Karpas-422 (cell line): ENCODE results near the gene EN2. TPM values are rescaled to one million over a fixed set of nuclear protein-coding genes. Genes with fewer than 3 reads are reported as not detected.

ENCODE experiments used
- DNase-seq: peaks from one replicate; pipeline ENCODE4 v3.0.0-alpha.2; 2015
- H2AFZ ChIP-seq: fragments of 200-600 bp; sonication (generic); 2 replicates; pipeline ENCODE4 v1.6.1; 2014; ENCODE audit warnings: antibody characterized with exemption, low read length, mixed read lengths
- H3K27ac ChIP-seq: fragments of 200-600 bp; sonication (generic); 2 replicates; pipeline ENCODE4 v1.5.1; 2014; ENCODE audit warnings: mild to moderate bottlenecking, low read length, moderate library complexity
- H3K27me3 ChIP-seq: fragments of 200-600 bp; sonication (generic); 2 replicates; pipeline ENCODE4 v1.6.1; 2014; ENCODE audit warnings: low read length, mixed read lengths
- H3K36me3 ChIP-seq: fragments of 200-600 bp; sonication (generic); 2 replicates; pipeline ENCODE4 v1.6.1; 2014; ENCODE audit warnings: low read length, mixed read lengths; ENCODE audit not compliant: insufficient read depth
- H3K4me1 ChIP-seq: fragments of 200-600 bp; sonication (generic); 2 replicates; pipeline ENCODE4 v1.6.1; 2014; ENCODE audit warnings: mild to moderate bottlenecking, low read length, mixed read lengths
- H3K4me2 ChIP-seq: fragments of 200-600 bp; sonication (generic); 2 replicates; pipeline ENCODE4 v1.6.1; 2014; ENCODE audit warnings: low read length, low read depth, mild to moderate bottlenecking; ENCODE audit not compliant: poor library complexity, severe bottlenecking
- H3K4me3 ChIP-seq: fragments of 200-600 bp; sonication (generic); 2 replicates; pipeline ENCODE4 v1.5.1; 2014; ENCODE audit warnings: mild to moderate bottlenecking, antibody characterized with exemption, low read length, mixed read lengths
- H3K79me2 ChIP-seq: fragments of 200-600 bp; sonication (generic); 2 replicates; pipeline ENCODE4 v1.6.1; 2014; ENCODE audit warnings: mild to moderate bottlenecking, low read length, mixed read lengths
- H3K9ac ChIP-seq: fragments of 200-600 bp; sonication (generic); 2 replicates; pipeline ENCODE4 v1.6.0; 2014; ENCODE audit warnings: low read length
- H3K9me2 ChIP-seq: fragments of 200-600 bp; sonication (generic), shearing (Covaris generic); replicated peaks from 2 replicates; pipeline ENCODE4 v1.6.0; 2014; ENCODE audit warnings: mild to moderate bottlenecking, low read length, moderate library complexity; ENCODE audit not compliant: insufficient read depth
- H3K9me3 ChIP-seq: fragments of 300-700, 200-600 bp; sonication (generic); 2 replicates; pipeline ENCODE4 v1.6.1; 2014; ENCODE audit warnings: low read length, mixed read lengths
- H4K20me1 ChIP-seq: fragments of 200-600 bp; sonication (generic); 2 replicates; pipeline ENCODE4 v1.6.1; 2014; ENCODE audit warnings: mild to moderate bottlenecking, antibody characterized with exemption, low read length, low read depth; ENCODE audit not compliant: insufficient read depth
- total RNA-seq: library from RNA; depleted of rRNA; stranded (reverse); fragments of >200 nt; shearing (Covaris generic); gene quantifications from 2 replicates; pipeline ENCODE4 v1.2.3, GENCODE V29; 2014; ENCODE audit warnings: low replicate concordance

Gene EN2
- total RNA-seq, 1 experiment from 2014 or later = not detected

DNA sequence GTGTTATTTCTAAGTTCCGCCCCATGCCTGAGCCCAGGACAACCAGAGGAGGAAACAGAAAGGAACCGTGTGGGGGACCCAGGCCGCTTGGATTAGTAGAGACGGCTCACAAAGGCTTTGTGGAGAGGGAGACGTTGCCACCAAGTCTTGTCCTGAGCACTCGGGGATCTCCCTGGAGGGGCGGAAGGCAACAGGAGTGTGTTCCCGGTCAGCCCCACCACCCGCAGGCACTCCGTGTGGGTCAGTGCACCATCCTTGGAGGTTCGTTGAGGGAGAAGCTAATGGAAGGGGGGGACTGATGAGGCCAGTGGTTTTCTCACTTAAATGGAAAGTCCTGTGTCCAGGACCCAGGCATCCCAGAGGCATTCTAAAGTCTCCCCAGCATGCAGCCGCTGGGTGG is 26.7 kb upstream of the EN2 start:
- no peak overlapping the region for H3K27ac ChIP-seq
- H3K4me2 ChIP-seq = no peak overlapping the region
- no peak overlapping the region for H3K4me3 ChIP-seq
- no peaks in the 10 kb centered on the region for H3K36me3 ChIP-seq
- H4K20me1 ChIP-seq = no peaks in the 10 kb centered on the region
- no peak overlapping the region for H2AFZ ChIP-seq
- H3K27me3 ChIP-seq = no peaks in the 10 kb centered on the region
- H3K9me3 ChIP-seq = no peaks in the 10 kb centered on the region
- no peaks in the 10 kb centered on the region for H3K4me1 ChIP-seq
- H3K9me2 ChIP-seq = no peaks in the 10 kb centered on the region
- DNase-seq = no peak
- no peaks in the 10 kb centered on the region for H3K79me2 ChIP-seq
- no peak overlapping the region for H3K9ac ChIP-seq

DNA sequence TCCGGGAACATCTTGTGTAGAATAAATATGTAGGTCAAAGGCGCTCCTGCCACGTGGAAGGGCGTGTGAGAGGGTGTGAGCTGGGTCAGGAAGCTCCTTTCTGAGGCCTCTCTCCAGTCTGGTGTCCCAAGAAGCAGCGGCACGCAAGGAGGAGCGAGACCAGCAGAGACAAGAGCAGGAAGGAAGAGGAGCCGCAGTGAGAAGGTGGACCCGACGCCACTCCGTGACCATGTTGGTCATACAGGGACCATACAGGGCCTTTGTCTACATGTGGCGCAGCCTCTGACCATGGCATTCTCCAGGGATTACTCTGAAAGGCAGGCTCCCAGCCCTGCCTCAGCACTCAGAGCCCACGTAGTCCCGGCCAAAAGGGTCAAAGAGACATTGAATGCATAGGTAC is 26.2 kb upstream of the EN2 start:
- H3K36me3 ChIP-seq = no peaks in the 10 kb centered on the region
- no peaks in the 10 kb centered on the region for H3K79me2 ChIP-seq
- no peaks in the 10 kb centered on the region for H3K27me3 ChIP-seq
- no peaks in the 10 kb centered on the region for H3K9me2 ChIP-seq
- H3K27ac ChIP-seq = no peak overlapping the region
- no peak overlapping the region for H3K4me3 ChIP-seq
- H3K9ac ChIP-seq = no peak overlapping the region
- no peaks in the 10 kb centered on the region for H3K9me3 ChIP-seq
- H3K4me1 ChIP-seq = no peaks in the 10 kb centered on the region
- H3K4me2 ChIP-seq = no peak overlapping the region
- no peaks in the 10 kb centered on the region for H4K20me1 ChIP-seq
- H2AFZ ChIP-seq = no peak overlapping the region
- no peak for DNase-seq

DNA sequence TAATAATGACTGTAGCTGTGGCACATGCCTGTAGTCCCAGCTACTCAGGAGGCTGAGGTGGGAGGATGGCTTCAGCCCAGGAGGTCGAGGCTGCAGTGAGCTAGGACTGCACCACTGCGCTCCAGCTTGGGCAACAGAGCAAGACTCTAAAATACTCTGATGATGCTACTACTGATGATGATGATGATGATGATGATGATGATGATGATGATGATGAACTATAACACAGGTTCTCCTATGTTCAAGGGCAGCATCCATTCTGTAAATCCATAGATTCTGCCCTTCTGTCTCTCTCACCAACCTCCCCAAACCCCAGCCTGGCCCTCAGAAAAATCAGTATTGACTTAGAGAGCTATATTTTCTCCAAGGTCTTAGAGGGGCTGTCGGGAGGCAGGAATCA is 22.8 kb upstream of the EN2 start:
- H3K27ac ChIP-seq = no peak overlapping the region
- no peaks in the 10 kb centered on the region for H3K79me2 ChIP-seq
- no peaks in the 10 kb centered on the region for H3K27me3 ChIP-seq
- H3K4me1 ChIP-seq = no peaks in the 10 kb centered on the region
- H3K9me3 ChIP-seq = no peaks in the 10 kb centered on the region
- H2AFZ ChIP-seq = no peak overlapping the region
- H3K4me2 ChIP-seq = no peak overlapping the region
- DNase-seq = no peak
- H3K9me2 ChIP-seq = no peaks in the 10 kb centered on the region
- H3K36me3 ChIP-seq = no peaks in the 10 kb centered on the region
- no peak overlapping the region for H3K9ac ChIP-seq
- H4K20me1 ChIP-seq = no peaks in the 10 kb centered on the region
- no peak overlapping the region for H3K4me3 ChIP-seq

DNA sequence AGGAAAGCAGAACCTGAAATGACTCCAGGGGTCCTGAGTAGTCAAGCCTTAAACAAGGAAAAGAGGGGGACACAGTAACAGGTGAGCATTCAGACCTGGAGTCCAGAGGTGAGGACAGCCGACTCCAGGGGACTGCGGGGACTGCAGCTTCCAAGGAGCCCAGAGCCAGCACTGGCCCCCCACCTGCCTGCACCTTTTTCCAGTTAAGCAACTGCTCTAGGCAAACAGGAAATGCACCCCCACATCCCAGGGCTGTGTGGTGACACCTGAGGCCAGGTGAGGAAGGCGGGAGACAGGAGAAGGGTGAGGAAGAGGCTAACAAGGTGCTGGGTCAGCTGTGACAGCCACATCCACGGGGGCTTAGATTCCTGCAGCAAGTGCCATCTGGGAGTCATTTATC is 20.1 kb upstream of the EN2 start:
- no peak for DNase-seq
- Histone ChIP-seq H3K36me3 (no peaks in the 10 kb centered on the region), H3K9me2 (no peaks in the 10 kb centered on the region), H3K79me2 (no peaks in the 10 kb centered on the region), H3K27ac (no peak overlapping the region), H3K9ac (no peak overlapping the region), H3K27me3 (no peaks in the 10 kb centered on the region), H4K20me1 (no peaks in the 10 kb centered on the region), H3K9me3 (no peaks in the 10 kb centered on the region), H2AFZ (no peak overlapping the region), H3K4me1 (no peaks in the 10 kb centered on the region), H3K4me3 (no peak overlapping the region), H3K4me2 (no peak overlapping the region)

DNA sequence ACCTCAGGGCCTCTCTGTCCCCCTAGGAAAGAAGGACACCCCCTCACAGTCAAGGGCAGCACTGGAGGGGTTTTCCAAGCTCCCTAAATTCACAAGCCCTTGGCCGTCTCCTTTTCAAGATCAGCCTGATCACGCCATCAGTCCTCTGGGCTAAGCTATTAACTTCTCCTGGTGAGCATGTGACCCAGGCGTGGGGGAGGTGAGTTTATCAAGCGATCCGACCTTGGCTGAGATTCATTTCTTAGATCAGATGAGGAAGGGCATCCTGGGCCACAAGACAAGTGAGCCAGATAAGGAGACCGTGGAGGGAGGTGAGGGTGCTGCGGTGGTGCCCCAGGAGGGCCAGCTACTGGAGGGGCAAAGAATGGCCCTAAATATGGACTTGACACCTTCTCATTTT is 19.2 kb upstream of the EN2 start:
- DNase-seq = no peak
- Histone ChIP-seq H3K4me2 (no peak overlapping the region), H3K4me3 (no peak overlapping the region), H3K9me3 (no peaks in the 10 kb centered on the region), H3K9me2 (no peaks in the 10 kb centered on the region), H3K79me2 (no peaks in the 10 kb centered on the region), H4K20me1 (no peaks in the 10 kb centered on the region), H3K27ac (no peak overlapping the region), H3K9ac (no peak overlapping the region), H3K4me1 (no peaks in the 10 kb centered on the region), H2AFZ (no peak overlapping the region), H3K27me3 (no peaks in the 10 kb centered on the region), H3K36me3 (no peaks in the 10 kb centered on the region)

DNA sequence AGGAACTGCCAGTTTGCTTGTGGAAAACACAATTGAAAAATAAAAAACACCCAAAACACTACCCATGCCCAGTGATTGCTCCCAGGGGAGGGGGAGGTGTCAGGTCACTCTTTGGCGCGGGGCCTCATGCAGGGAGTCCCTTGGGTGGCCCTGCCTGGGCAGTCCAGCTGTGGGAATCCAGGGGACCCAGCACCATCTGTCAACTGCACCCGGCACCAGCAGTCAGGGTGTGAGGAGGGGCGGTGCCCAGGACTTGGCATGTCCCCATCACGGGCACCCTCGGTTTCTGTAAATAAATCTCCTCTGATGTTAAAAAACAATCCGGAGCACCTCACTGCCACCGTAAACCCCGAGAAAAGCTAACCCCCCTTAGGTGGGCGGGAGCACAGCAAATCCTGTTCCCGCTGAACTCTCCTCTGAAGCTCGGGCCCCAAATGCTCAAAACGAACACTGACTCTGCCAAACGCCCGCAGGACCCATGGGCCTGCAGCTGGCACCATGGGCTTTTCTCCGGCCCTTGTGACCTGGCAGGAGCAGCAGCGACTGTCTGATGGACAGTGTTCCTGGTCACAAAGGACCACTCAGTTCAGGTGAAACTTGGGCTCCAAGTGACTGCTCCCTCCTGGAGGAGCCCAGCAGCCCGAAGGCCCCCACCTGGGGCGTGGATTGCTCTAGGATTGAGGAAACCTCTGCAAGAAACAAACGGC is 18.5 kb upstream of the EN2 start:
- Histone ChIP-seq H3K9me3 (no peaks in the 10 kb centered on the region), H3K27ac (no peak overlapping the region), H3K9me2 (no peaks in the 10 kb centered on the region), H3K36me3 (no peaks in the 10 kb centered on the region), H3K4me2 (no peak overlapping the region), H3K4me1 (no peaks in the 10 kb centered on the region), H3K9ac (no peak overlapping the region), H4K20me1 (no peaks in the 10 kb centered on the region), H3K79me2 (no peaks in the 10 kb centered on the region), H2AFZ (no peak overlapping the region), H3K4me3 (no peak overlapping the region), H3K27me3 (no peaks in the 10 kb centered on the region)
- DNase-seq = no peak

DNA sequence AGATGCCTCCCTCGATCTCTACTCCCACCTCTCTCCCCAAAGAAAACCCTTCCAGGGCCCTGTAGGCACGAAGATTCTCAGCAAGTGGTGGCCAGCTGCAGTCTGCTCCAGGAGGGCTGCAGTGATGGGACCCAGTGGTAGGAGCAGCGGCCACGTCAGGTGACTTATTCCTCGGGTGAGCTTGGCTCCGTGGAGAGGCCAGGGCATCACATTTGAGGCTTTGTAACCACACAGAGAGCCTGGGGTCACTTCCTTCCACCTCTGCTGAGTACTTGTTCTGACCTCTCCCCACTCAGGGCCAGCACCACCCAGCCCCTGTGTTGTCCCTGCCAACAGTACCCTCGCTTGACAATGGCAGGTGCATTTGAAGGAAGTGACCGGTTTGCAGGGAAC is 17.9 kb upstream of the EN2 start:
- Histone ChIP-seq H3K36me3 (no peaks in the 10 kb centered on the region), H3K79me2 (no peaks in the 10 kb centered on the region), H2AFZ (no peak overlapping the region), H3K9me3 (no peaks in the 10 kb centered on the region), H3K27ac (no peak overlapping the region), H3K9ac (no peak overlapping the region), H3K4me1 (no peaks in the 10 kb centered on the region), H3K9me2 (no peaks in the 10 kb centered on the region), H4K20me1 (no peaks in the 10 kb centered on the region), H3K4me3 (no peak overlapping the region), H3K27me3 (no peaks in the 10 kb centered on the region), H3K4me2 (no peak overlapping the region)
- DNase-seq = no peak

DNA sequence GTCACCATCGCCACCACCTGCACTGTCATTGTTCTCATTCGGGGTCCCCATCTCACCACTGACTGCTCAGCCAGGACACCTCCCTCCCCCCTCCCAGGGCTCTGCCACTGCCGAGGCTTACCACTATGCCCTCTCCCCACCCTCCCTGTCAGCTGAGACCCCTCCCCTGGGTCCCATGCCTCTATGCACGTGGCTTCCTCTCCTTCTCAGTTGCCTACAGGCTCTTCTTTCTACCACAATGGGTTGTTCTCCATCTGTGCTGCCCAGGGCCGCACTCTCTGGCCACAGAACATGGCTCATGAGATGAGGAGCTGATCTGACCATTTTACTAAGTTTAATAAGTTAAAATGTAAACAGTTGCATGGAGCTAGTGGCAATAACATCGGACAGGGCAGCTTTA is 16.1 kb upstream of the EN2 start:
- no peak for DNase-seq
- H3K4me1 ChIP-seq = no peaks in the 10 kb centered on the region
- no peak overlapping the region for H3K4me3 ChIP-seq
- H3K4me2 ChIP-seq = no peak overlapping the region
- no peak overlapping the region for H3K27ac ChIP-seq
- no peaks in the 10 kb centered on the region for H3K9me2 ChIP-seq
- no peaks in the 10 kb centered on the region for H3K9me3 ChIP-seq
- no peaks in the 10 kb centered on the region for H4K20me1 ChIP-seq
- H2AFZ ChIP-seq = no peak overlapping the region
- H3K27me3 ChIP-seq = no peaks in the 10 kb centered on the region
- H3K36me3 ChIP-seq = no peaks in the 10 kb centered on the region
- H3K79me2 ChIP-seq = no peaks in the 10 kb centered on the region
- H3K9ac ChIP-seq = no peak overlapping the region

DNA sequence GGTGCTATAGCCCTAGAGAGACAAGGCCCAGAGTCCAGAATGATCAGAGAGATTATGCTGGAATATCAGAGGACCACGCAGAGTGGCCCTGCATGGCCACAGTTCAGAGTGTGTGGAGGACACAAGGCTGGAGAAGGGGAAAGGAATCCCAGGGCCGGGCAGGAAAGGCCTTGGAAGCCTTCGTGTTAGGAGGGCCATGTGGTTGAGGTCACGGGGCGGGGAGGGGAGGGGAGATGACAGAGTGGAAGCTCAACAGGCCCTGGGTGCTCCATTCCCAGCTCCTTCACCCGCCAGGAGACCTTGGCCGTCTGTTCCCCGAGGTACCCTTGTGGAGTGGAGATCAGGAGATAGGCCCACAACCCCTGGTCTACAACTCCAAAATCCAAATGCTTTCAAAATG is 13.2 kb upstream of the EN2 start:
- no peaks in the 10 kb centered on the region for H4K20me1 ChIP-seq

More for the DNA sequence above, 13.2 kb upstream of the EN2 start:
- H3K9me2 ChIP-seq = no peaks in the 10 kb centered on the region
- no peak overlapping the region for H3K4me2 ChIP-seq
- no peaks in the 10 kb centered on the region for H3K4me1 ChIP-seq
- no peak for DNase-seq
- no peak overlapping the region for H3K4me3 ChIP-seq
- H3K27me3 ChIP-seq = no peaks in the 10 kb centered on the region
- H3K79me2 ChIP-seq = no peaks in the 10 kb centered on the region
- no peak overlapping the region for H3K9ac ChIP-seq
- H3K36me3 ChIP-seq = no peaks in the 10 kb centered on the region
- H3K9me3 ChIP-seq = no peaks in the 10 kb centered on the region
- H3K27ac ChIP-seq = no peak overlapping the region
- H2AFZ ChIP-seq = no peak overlapping the region
